ENCODE measurements around the gene AAMP.
"Not testable (repeated sequence)": the region's sequence is repeated elsewhere in the genome, so short reads cannot be mapped to it uniquely, and the experiment has no call there.

DNA sequence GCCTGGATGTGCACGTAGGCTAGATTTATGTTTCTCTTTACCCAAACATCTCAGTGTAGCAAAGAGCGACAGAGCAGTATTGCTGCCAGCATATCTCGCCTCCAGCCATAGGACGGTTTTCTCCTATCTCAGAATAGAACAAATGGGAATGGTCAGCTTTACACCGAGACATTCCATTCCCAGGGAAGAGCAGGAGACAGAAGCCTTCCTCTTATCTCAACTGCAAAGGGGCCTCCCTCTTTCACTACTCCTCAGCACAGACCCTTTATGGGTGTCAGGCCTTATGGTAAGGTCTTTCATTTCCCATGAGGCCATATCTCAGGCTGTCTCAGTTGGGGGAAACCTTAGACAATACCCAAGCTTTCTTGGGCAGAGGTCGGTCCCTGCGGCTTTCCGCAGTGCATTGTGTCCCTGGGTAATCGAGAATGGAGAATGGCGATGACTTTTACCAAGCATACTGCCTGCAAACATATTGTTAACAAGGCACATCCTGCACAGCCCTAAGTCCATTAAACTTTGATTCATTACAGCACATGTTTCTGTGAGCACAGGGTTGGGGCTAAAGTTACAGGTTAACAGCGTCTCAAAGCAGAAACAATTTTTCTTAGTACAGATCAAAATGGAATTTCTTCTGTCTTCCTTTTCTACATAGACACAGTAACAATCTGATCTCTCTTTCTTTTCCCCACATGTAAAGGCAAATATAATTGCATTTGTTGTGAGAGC lies 41.8 kb upstream of the AAMP start:
- TF ChIP-seq CTCF, POLR2A (IDR thresholded peaks at IDR 0.05): not testable (repeated sequence)

Measured in adrenal gland (tissue), 5 donors.